ENCODE results near the gene ZFP42.

ZFP42 gene

GRCh38 chr4:188023682-188024081 is 28.1 kb downstream of the ZFP42 start:
- H3K27ac ChIP-seq = no peak overlapping the region
- H3K36me3 ChIP-seq (replicated peaks) = no peaks in the 10 kb centered on the region
- H3K27me3 ChIP-seq (replicated peaks) = no peaks in the 10 kb centered on the region
- TF ChIP-seq CTCF (IDR thresholded peaks at IDR 0.05; ENCODE audit: low read depth, low read length, missing control alignments) = no peak
- in situ Hi-C loops (cut with HindIII; ENCODE audit: low pct_ligation_motif_present, low sequenced_read_pairs) = no loop called here
- no peak for DNase-seq
- H3K4me3 ChIP-seq (ENCODE audit: low read depth, low read length) = no peak overlapping the region

GRCh38 chr4:188025476-188025875 is 29.9 kb downstream of the ZFP42 start:
- TF ChIP-seq CTCF (IDR thresholded peaks at IDR 0.05; ENCODE audit: low read depth, low read length, missing control alignments) = no peak
- Histone ChIP-seq H3K27me3 (replicated peaks) (no peaks in the 10 kb centered on the region), H3K4me3 (ENCODE audit: low read depth, low read length) (no peak overlapping the region), H3K36me3 (replicated peaks) (no peaks in the 10 kb centered on the region), H3K27ac (no peak overlapping the region)
- in situ Hi-C loops (cut with HindIII; ENCODE audit: low pct_ligation_motif_present, low sequenced_read_pairs) = no loop called here
- no peak for DNase-seq

- H3K4me3 ChIP-seq (ENCODE audit: low read depth, low read length) = no peak overlapping the region
- no peaks in the 10 kb centered on the region for H3K27me3 ChIP-seq (replicated peaks)
- no peaks in the 10 kb centered on the region for H3K36me3 ChIP-seq (replicated peaks)
- no peak for TF ChIP-seq CTCF (IDR thresholded peaks at IDR 0.05; ENCODE audit: low read depth, low read length, missing control alignments)
- in situ Hi-C loops (cut with HindIII; ENCODE audit: low pct_ligation_motif_present, low sequenced_read_pairs) = no loop called here
- DNase-seq = no peak
- H3K27ac ChIP-seq = no peak overlapping the region
Observed at GRCh38 chr4:188029114-188029513, 33.5 kb downstream of the ZFP42 start.

GRCh38 chr4:188030401-188030800 is 34.8 kb downstream of the ZFP42 start:
- in situ Hi-C loops (cut with HindIII; ENCODE audit: low pct_ligation_motif_present, low sequenced_read_pairs) = no loop called here
- no peaks in the 10 kb centered on the region for H3K27me3 ChIP-seq (replicated peaks)
- no peak for TF ChIP-seq CTCF (IDR thresholded peaks at IDR 0.05; ENCODE audit: low read depth, low read length, missing control alignments)
- no peak overlapping the region for H3K27ac ChIP-seq
- H3K36me3 ChIP-seq (replicated peaks) = no peaks in the 10 kb centered on the region
- H3K4me3 ChIP-seq (ENCODE audit: low read depth, low read length) = no peak overlapping the region
- DNase-seq = no peak

- Histone ChIP-seq H3K4me3 (ENCODE audit: low read depth, low read length) (no peak overlapping the region), H3K27me3 (replicated peaks) (no peaks in the 10 kb centered on the region), H3K27ac (no peak overlapping the region), H3K36me3 (replicated peaks) (no peaks in the 10 kb centered on the region)
- in situ Hi-C loops (cut with HindIII; ENCODE audit: low pct_ligation_motif_present, low sequenced_read_pairs) = no loop called here
- TF ChIP-seq CTCF (IDR thresholded peaks at IDR 0.05; ENCODE audit: low read depth, low read length, missing control alignments) = no peak
- DNase-seq = no peak
Observed at GRCh38 chr4:188031751-188032150, 36.2 kb downstream of the ZFP42 start.

- Histone ChIP-seq H3K36me3 (replicated peaks) (no peaks in the 10 kb centered on the region), H3K27ac (no peak overlapping the region), H3K27me3 (replicated peaks) (no peaks in the 10 kb centered on the region), H3K4me3 (ENCODE audit: low read depth, low read length) (no peak overlapping the region)
- TF ChIP-seq CTCF (IDR thresholded peaks at IDR 0.05; ENCODE audit: low read depth, low read length, missing control alignments) = no peak
- DNase-seq = no peak
- in situ Hi-C loops (cut with HindIII; ENCODE audit: low pct_ligation_motif_present, low sequenced_read_pairs) = no loop called here
Observed at GRCh38 chr4:188032170-188032569, 36.6 kb downstream of the ZFP42 start.

Data from brain microvascular endothelial cell (primary cell).